Measurements from ENCODE around the gene EZH2. TPM values are rescaled to one million over a fixed set of nuclear protein-coding genes. Genes with fewer than 3 reads are reported as not detected.

Gene EZH2
- total RNA-seq, 2 donors from 2014 or later: 2.3 to 8.6 TPM

- DNase-seq (ENCODE audit: low spot score): no peak
- no peaks in the 10 kb centered on the region for H3K27me3 ChIP-seq (replicated peaks; ENCODE audit: insufficient read depth)
- intact Hi-C loops (cut with DNase I): no loop called here
- TF ChIP-seq CTCF (IDR thresholded peaks at IDR 0.05): no peak
- no peak overlapping the region for H3K4me3 ChIP-seq
- no peaks in the 10 kb centered on the region for H3K36me3 ChIP-seq
- no peak overlapping the region for H3K27ac ChIP-seq
- 76% methylated on average over 9 of the region's 9 CpGs for WGBS
- no peaks in the 10 kb centered on the region for H3K4me1 ChIP-seq (replicated peaks)
- no peaks in the 10 kb centered on the region for H3K9me3 ChIP-seq
Measured at GRCh38 chr7:148847815-148848734, 36.0 kb downstream of the EZH2 start.

GRCh38 chr7:148838905-148839304 lies 45.2 kb downstream of the EZH2 start:
- H3K4me3 ChIP-seq: no peak overlapping the region
- TF ChIP-seq POLR2A (IDR thresholded peaks at IDR 0.05) (no peak), POLR2AphosphoS5 (IDR thresholded peaks at IDR 0.05) (no peak), CTCF (IDR thresholded peaks at IDR 0.05) (no peak)
- no peak overlapping the region for H3K27ac ChIP-seq
- intact Hi-C loops (cut with DNase I): no loop called here
- H3K9me3 ChIP-seq: no peaks in the 10 kb centered on the region
- H3K4me1 ChIP-seq (replicated peaks): no peaks in the 10 kb centered on the region
- WGBS: 79% methylated on average over 2 of the region's 2 CpGs
- no peak for DNase-seq (ENCODE audit: low spot score)
- H3K36me3 ChIP-seq: no peaks in the 10 kb centered on the region
- no peaks in the 10 kb centered on the region for H3K27me3 ChIP-seq (replicated peaks; ENCODE audit: insufficient read depth)

GRCh38 chr7:148835854-148836253 lies 48.2 kb downstream of the EZH2 start:
- no peak for DNase-seq (ENCODE audit: low spot score)
- H3K4me3 ChIP-seq: no peak overlapping the region
- H3K36me3 ChIP-seq: no peaks in the 10 kb centered on the region
- H3K4me1 ChIP-seq (replicated peaks): no peaks in the 10 kb centered on the region
- H3K27me3 ChIP-seq (replicated peaks; ENCODE audit: insufficient read depth): no peaks in the 10 kb centered on the region
- intact Hi-C loops (cut with DNase I): no loop called here
- TF ChIP-seq CTCF (IDR thresholded peaks at IDR 0.05): no peak
- no peak for TF ChIP-seq POLR2A (IDR thresholded peaks at IDR 0.05)
- TF ChIP-seq POLR2AphosphoS5 (IDR thresholded peaks at IDR 0.05): no peak
- 95% methylated on average over 4 of the region's 4 CpGs for WGBS
- no peak overlapping the region for H3K27ac ChIP-seq
- no peaks in the 10 kb centered on the region for H3K9me3 ChIP-seq

GRCh38 chr7:148834605-148835004 lies 49.5 kb downstream of the EZH2 start:
- Histone ChIP-seq H3K9me3 (no peaks in the 10 kb centered on the region), H3K27ac (no peak overlapping the region), H3K36me3 (no peaks in the 10 kb centered on the region), H3K4me3 (no peak overlapping the region), H3K4me1 (replicated peaks) (no peaks in the 10 kb centered on the region), H3K27me3 (replicated peaks; ENCODE audit: insufficient read depth) (no peaks in the 10 kb centered on the region)
- TF ChIP-seq POLR2A (IDR thresholded peaks at IDR 0.05): no peak
- no peak for TF ChIP-seq CTCF (IDR thresholded peaks at IDR 0.05)
- TF ChIP-seq POLR2AphosphoS5 (IDR thresholded peaks at IDR 0.05): no peak
- DNase-seq (ENCODE audit: low spot score): no peak
- 95% methylated on average over 2 of the region's 2 CpGs for WGBS
- intact Hi-C loops (cut with DNase I): no loop called here

- intact Hi-C loops (cut with DNase I): no loop called here
- no peak overlapping the region for H3K27ac ChIP-seq
- no peak overlapping the region for H3K4me3 ChIP-seq
- TF ChIP-seq POLR2A (IDR thresholded peaks at IDR 0.05) (no peak), CTCF (IDR thresholded peaks at IDR 0.05) (no peak), POLR2AphosphoS5 (IDR thresholded peaks at IDR 0.05) (no peak)
- H3K9me3 ChIP-seq: no peaks in the 10 kb centered on the region
- no peaks in the 10 kb centered on the region for H3K36me3 ChIP-seq
- WGBS: 91% methylated on average over 2 of the region's 2 CpGs
- DNase-seq (ENCODE audit: low spot score): no peak
- H3K27me3 ChIP-seq (replicated peaks; ENCODE audit: insufficient read depth): no peaks in the 10 kb centered on the region
- no peaks in the 10 kb centered on the region for H3K4me1 ChIP-seq (replicated peaks)
Measured at GRCh38 chr7:148831782-148832181, 52.3 kb downstream of the EZH2 start.

Measured in prostate gland (tissue), 2 donors.